ENCODE data around the gene TNFSF8.

DNA sequence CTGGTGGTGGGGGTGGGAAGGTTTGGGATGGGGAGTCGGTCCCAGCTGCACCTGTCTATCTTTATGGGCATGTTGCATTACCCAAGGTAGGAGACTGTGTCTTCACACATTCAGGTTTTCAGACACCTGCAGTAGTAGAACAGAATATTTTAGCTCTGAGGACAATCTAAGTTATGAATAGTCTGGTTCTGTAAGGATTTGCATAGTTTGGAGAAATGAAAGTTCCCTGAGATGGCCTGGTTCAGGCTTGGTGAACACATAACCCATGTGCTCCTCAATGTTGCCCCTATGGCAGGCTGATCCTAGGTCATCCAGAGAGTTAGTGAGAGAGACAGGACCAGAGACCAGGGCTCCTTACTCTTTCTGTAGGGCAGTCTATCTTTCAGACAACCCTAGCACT, 20.7 kb downstream of the TNFSF8 start:
- no peak for TF ChIP-seq TAF1 (IDR thresholded peaks at IDR 0.05; ENCODE audit: low read depth)
- TF ChIP-seq CTCF (IDR thresholded peaks at IDR 0.05; ENCODE audit: poor library complexity, severe bottlenecking): no peak
- no peak for TF ChIP-seq EP300 (conservative IDR thresholded peaks at IDR 0.05; ENCODE audit: poor library complexity, severe bottlenecking)
- no peak for TF ChIP-seq SMC3 (conservative IDR thresholded peaks at IDR 0.05; ENCODE audit: poor library complexity)
- TF ChIP-seq MXI1 (conservative IDR thresholded peaks at IDR 0.05; ENCODE audit: poor library complexity, severe bottlenecking): no peak
- no peak for TF ChIP-seq EZH2 (IDR thresholded peaks at IDR 0.05; ENCODE audit: borderline replicate concordance, insufficient read depth, low read length, poor library complexity, severe bottlenecking)
- TF ChIP-seq POLR2AphosphoS5 (IDR thresholded peaks at IDR 0.05): no peak
- TF ChIP-seq RAD21 (conservative IDR thresholded peaks at IDR 0.05): no peak
- no peak for TF ChIP-seq REST (IDR thresholded peaks at IDR 0.05; ENCODE audit: borderline replicate concordance)

All from neural cell (in vitro differentiated cells).